IPS DF 6.9 (cell line): ENCODE results near the gene SLAIN1.
"Not testable (repeated sequence)": the region's sequence is repeated elsewhere in the genome, so short reads cannot be mapped to it uniquely, and the experiment has no call there.

Experiments
- DNase-seq: peaks from one replicate; pipeline ENCODE4 v3.0.0-alpha.2; 2013; ENCODE audit warnings: low read depth, low spot score
- H3K27ac ChIP-seq: one replicate; pipeline ENCODE4 v1.5.1; 2013; ENCODE audit warnings: low read length, control low read depth
- H3K27me3 ChIP-seq: 2 replicates; pipeline ENCODE4 v1.6.1; 2013; ENCODE audit warnings: mild to moderate bottlenecking, low read length; ENCODE audit not compliant: control insufficient read depth, insufficient read depth
- H3K36me3 ChIP-seq: 2 replicates; pipeline ENCODE4 v1.6.1; 2013; ENCODE audit warnings: low read length; ENCODE audit not compliant: control insufficient read depth, insufficient read depth
- H3K4me1 ChIP-seq: 2 replicates; pipeline ENCODE4 v1.6.1; 2013; ENCODE audit warnings: low read length; ENCODE audit not compliant: control insufficient read depth, insufficient read depth
- H3K4me3 ChIP-seq: 2 replicates; pipeline ENCODE4 v1.5.1; 2013; ENCODE audit warnings: mild to moderate bottlenecking, low read length
- H3K9me3 ChIP-seq: 2 replicates; pipeline ENCODE4 v1.6.1; 2013; ENCODE audit warnings: low read length, inconsistent platforms; ENCODE audit not compliant: control insufficient read depth, insufficient read depth
- WGBS: extraction: QIAGEN DNeasy Blood & Tissue Kit; methylation state at CpG from one replicate; pipeline ENCODE4 v1.1.7; 2013; ENCODE audit warnings: mixed read lengths, missing lambda C conversion rate; ENCODE audit not compliant: insufficient read length, insufficient coverage; 5-methylcytosine and 5-hydroxymethylcytosine counted together

Gene SLAIN1

DNA sequence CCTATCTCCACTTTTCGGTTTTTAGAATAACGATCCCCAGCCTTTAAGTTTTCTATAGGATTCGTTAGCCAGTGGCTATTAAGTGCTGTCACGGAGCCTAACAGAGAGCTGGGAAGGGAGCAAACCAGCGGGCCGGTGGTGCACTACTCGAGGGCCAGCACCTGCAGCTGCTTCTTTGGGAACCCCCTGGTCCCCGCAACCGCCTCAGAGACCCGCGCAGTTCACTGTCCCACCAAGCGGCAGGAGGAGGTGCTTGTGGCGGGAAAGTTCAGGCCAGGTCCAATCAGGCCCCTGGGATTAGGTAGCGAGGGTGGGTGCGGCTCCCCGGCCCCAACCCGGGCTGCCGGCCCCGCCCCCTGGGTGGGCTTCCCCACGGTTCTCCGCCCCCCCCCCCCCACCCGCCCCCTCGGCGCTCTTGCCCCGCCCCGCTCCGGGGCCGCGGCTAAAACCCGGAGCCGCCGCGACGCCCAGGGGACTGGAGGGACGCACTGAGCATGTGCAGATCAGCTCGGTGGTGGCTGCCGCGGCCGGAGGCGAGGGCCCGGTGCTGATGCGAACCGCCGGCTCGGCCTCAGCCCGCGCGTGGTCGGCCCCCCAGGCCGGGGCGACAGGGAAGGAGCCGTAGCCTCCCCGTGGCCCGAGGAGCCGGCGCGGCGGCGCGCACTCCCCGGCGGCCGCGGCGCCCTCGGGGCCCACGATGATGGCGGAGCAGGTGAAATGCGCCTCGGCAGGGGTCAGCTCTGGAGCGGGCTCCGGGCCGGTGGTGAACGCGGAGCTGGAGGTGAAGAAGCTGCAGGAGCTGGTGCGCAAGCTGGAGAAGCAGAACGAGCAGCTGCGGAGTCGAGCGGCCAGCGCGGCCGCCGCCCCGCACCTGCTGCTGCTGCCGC lies at the start of gene SLAIN1:
SLAIN1 (plus strand) TSS at position 471 of the 887 bp plus-strand sequence; CDS start at position 698, 227 bp downstream.
- no peak within 1 kb of the TSS for H3K27ac ChIP-seq
- H3K4me3 ChIP-seq: peak within 1 kb of the TSS; percentile 86
- no peaks in the 10 kb centered on the region for H3K27me3 ChIP-seq
- H3K4me1 ChIP-seq: peaks cover 1% of the 10 kb centered on the region; the same call in 1 of the 2 replicates
- peak; percentile 61 for DNase-seq
- WGBS: no CpG with 5 or more reads among the region's 86 CpGs
- no peaks in the 10 kb centered on the region for H3K9me3 ChIP-seq
- no peaks in the 10 kb centered on the region for H3K36me3 ChIP-seq

DNA sequence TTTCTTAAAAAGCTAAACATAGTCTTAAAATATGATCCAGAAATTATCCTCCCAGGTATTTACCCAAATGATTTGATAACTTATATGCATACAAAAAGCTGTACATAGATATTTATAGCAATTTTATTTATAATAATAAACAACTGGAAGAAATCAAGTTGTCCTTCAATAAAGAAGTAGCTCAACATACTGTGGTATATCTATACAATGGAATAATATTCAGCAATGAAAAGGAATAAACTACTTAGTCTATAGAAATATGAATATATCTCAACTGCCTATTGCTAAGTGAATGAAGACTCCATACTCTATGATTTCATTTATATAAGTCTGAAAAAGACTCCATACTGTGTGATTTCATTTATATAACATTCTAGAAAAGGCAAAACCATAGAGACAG lies 47.1 kb upstream of the SLAIN1 start:
- Histone ChIP-seq H3K27ac (no peak overlapping the region), H3K27me3 (no peaks in the 10 kb centered on the region), H3K36me3 (no peaks in the 10 kb centered on the region), H3K4me3 (no peak overlapping the region), H3K4me1 (no peaks in the 10 kb centered on the region), H3K9me3 (no peaks in the 10 kb centered on the region)
- DNase-seq: no peak

DNA sequence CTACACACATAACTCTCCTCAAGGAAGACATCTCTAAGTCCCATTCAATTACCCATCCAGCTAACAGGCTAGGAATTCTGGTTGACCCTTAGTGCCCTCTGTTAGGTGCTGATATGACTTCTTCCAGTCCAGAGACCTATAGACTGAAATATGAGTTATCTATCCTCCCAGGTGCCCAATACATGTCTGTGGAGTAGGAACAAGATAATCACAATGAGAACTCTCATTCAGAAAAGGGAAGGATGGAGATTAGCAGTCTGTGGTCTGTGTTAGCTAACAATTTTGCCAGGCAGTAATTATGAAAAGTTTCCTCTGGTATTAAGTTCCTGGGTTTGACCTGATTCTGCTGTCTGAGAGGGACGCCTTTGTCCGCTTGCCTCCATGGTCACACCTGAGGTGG lies 44.2 kb upstream of the SLAIN1 start:
- Histone ChIP-seq H3K9me3 (no peaks in the 10 kb centered on the region), H3K27me3 (no peaks in the 10 kb centered on the region)
- no CpG with 5 or more reads among the region's 2 CpGs for WGBS

DNA sequence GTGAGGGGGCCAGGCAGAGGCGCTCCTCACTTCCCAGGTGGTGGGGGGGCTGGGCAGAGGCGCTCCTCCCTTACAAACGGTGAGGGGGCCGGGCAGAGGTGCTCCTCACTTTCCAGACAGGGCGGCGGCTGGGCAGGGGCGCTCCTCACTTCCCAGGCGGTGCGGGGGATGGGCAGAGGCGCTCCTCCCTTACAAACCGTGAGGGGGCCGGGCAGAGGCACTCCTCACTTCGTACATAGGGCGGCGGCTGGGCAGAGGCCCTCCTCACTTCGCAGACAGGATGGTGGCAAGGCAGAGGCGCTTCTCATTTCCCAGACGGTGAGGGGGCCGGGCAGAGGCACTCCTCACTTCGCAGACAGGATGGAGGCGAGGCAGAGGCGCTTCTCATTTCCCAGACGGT lies 37.5 kb upstream of the SLAIN1 start:
- not testable (repeated sequence) for H3K27ac ChIP-seq, H3K9me3 ChIP-seq, H3K36me3 ChIP-seq, H3K4me3 ChIP-seq, H3K4me1 ChIP-seq, H3K27me3 ChIP-seq, DNase-seq
- no CpG with 5 or more reads among the region's 23 CpGs for WGBS

More for the DNA sequence above, 44.2 kb upstream of the SLAIN1 start:
- Histone ChIP-seq H3K4me3 (no peak overlapping the region), H3K27ac (no peak overlapping the region), H3K4me1 (no peaks in the 10 kb centered on the region), H3K36me3 (no peaks in the 10 kb centered on the region)
- DNase-seq: no peak

- WGBS: no CpG with 5 or more reads among the region's 15 CpGs
- no peaks in the 10 kb centered on the region for H3K27me3 ChIP-seq
- H3K36me3 ChIP-seq: no peaks in the 10 kb centered on the region; the same call in 1 of the 2 replicates
- no peaks in the 10 kb centered on the region for H3K4me1 ChIP-seq
- no peak overlapping the region for H3K4me3 ChIP-seq
- DNase-seq: no peak
- H3K9me3 ChIP-seq: no peaks in the 10 kb centered on the region
- H3K27ac ChIP-seq: no peak overlapping the region
Observed at GRCh38 chr13:77660841-77661250, 36.6 kb upstream of the SLAIN1 start.

DNA sequence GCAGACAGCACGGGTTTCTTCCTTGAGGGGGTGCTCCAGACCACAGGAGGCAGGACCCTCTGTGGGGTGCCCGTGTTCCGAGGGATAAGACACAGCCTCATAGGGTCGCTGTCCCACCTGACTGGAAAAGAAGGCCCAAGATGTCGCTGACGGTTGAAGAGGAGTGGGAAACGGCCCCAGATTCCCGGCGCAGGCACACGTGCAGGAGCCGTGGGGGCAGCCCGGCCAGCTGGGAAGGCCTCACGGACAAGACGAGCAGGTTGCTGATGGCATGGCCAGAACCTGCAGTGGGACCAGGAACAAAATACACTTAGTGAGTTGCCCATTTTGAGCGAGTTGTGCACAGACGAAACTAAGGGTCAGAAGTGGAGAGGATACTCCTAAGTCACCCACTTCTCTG lies 35.2 kb upstream of the SLAIN1 start:
- H3K36me3 ChIP-seq, DNase-seq: not testable (repeated sequence)
- WGBS: no CpG with 5 or more reads among the region's 16 CpGs

DNA sequence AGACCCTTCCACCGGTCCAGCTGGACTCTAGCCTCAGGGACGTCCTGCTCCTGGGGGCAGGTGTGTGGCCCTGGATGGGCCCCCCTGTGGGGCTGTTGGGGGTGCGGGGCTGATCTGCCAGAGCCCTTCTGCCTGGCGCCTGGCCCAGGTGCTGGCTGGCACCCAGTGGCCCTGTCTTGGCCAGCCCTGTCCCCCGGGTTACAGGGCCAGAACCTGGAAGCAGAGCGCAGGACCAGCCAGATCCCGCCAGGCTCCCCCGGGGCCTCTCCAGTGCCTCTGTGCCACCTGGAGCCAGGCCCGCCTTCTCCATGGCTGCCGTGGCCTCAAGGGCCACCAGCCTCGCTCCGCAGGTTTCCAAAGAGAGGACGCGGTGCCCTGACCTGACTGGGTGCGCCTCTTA lies 34.7 kb upstream of the SLAIN1 start:
- not testable (repeated sequence) for H3K27ac ChIP-seq, H3K36me3 ChIP-seq, DNase-seq, H3K9me3 ChIP-seq, H3K4me1 ChIP-seq, H3K4me3 ChIP-seq, H3K27me3 ChIP-seq
- no CpG with 5 or more reads among the region's 15 CpGs for WGBS

More for the DNA sequence above, 35.2 kb upstream of the SLAIN1 start:
- not testable (repeated sequence) for H3K27ac ChIP-seq, H3K27me3 ChIP-seq, H3K9me3 ChIP-seq, H3K4me3 ChIP-seq, H3K4me1 ChIP-seq

- Histone ChIP-seq H3K9me3 (no peaks in the 10 kb centered on the region), H3K27me3 (no peaks in the 10 kb centered on the region), H3K4me3 (no peak overlapping the region), H3K27ac (no peak overlapping the region), H3K4me1 (no peaks in the 10 kb centered on the region), H3K36me3 (no peaks in the 10 kb centered on the region)
- DNase-seq: no peak
Observed at GRCh38 chr13:77674852-77675251, 22.6 kb upstream of the SLAIN1 start.

GRCh38 chr13:77678691-77679235 lies 18.7 kb upstream of the SLAIN1 start:
- no peak overlapping the region for H3K4me3 ChIP-seq
- DNase-seq: no peak
- no peak overlapping the region for H3K27ac ChIP-seq
- WGBS: no CpG with 5 or more reads among the region's 5 CpGs
- H3K36me3 ChIP-seq: no peaks in the 10 kb centered on the region
- H3K9me3 ChIP-seq: no peaks in the 10 kb centered on the region
- no peaks in the 10 kb centered on the region for H3K4me1 ChIP-seq
- no peaks in the 10 kb centered on the region for H3K27me3 ChIP-seq

DNA sequence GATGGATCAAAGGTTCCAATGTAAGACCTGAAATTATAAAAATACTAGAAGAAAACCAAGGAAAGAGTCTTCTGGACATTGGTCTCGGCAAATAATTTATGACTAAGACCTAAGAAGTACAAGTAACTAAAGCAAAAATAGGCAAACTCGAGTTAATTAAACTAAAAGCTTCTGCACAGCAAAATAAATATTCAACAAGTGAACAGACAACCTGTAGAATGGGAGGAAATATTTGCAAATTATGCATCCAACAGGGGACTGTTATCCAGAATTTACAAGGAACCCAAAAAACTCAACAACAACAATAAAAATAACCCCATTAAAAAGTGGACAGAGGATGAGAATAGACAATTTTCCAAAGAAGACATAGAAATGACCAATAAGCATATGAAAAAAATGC lies 9.7 kb upstream of the SLAIN1 start:
- Histone ChIP-seq H3K9me3 (no peaks in the 10 kb centered on the region), H3K27ac (no peak overlapping the region), H3K36me3 (no peaks in the 10 kb centered on the region), H3K4me3 (no peak overlapping the region), H3K27me3 (no peaks in the 10 kb centered on the region), H3K4me1 (no peaks in the 10 kb centered on the region)
- no CpG with 5 or more reads among the region's 2 CpGs for WGBS
- DNase-seq: no peak

- H3K27me3 ChIP-seq: no peaks in the 10 kb centered on the region
- no peak overlapping the region for H3K27ac ChIP-seq
- peaks cover 1% of the 10 kb centered on the region; the same call in 1 of the 2 replicates for H3K4me1 ChIP-seq
- no peak overlapping the region for H3K4me3 ChIP-seq
- H3K9me3 ChIP-seq: no peaks in the 10 kb centered on the region
- DNase-seq: no peak
- WGBS: no CpG with 5 or more reads among the region's 1 CpG
- no peaks in the 10 kb centered on the region for H3K36me3 ChIP-seq
Observed at GRCh38 chr13:77691871-77692270, 5.6 kb upstream of the SLAIN1 start.
